ENCODE measurements around the gene GAPDHS.

DNA sequence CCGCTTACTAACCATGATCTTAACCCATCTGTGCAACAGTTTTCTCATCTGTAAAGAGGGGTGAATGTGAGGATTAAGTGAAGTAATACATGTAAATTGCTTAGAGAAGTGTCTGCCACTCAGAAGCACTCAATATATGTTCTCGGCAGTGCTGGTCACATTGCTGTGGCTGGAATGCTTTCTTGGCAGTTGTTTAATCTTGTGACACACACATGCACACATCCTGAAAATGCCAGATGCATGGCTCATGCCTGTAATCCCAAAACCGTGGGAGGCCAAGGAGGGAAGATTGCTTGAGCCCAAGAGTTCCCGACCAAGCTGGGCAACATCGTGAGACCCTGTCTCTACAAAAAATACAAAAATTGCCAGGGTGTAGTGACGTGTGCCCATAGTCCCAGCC is 14.9 kb upstream of the GAPDHS start:
- TF ChIP-seq, protein P1, sequence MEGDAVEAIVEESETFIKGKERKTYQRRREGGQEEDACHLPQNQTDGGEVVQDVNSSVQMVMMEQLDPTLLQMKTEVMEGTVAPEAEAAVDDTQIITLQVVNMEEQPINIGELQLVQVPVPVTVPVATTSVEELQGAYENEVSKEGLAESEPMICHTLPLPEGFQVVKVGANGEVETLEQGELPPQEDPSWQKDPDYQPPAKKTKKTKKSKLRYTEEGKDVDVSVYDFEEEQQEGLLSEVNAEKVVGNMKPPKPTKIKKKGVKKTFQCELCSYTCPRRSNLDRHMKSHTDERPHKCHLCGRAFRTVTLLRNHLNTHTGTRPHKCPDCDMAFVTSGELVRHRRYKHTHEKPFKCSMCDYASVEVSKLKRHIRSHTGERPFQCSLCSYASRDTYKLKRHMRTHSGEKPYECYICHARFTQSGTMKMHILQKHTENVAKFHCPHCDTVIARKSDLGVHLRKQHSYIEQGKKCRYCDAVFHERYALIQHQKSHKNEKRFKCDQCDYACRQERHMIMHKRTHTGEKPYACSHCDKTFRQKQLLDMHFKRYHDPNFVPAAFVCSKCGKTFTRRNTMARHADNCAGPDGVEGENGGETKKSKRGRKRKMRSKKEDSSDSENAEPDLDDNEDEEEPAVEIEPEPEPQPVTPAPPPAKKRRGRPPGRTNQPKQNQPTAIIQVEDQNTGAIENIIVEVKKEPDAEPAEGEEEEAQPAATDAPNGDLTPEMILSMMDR (IDR thresholded peaks at IDR 0.05; ENCODE audit: poor library complexity): no peak
- no peak for TF ChIP-seq EZH2 (IDR thresholded peaks at IDR 0.05; ENCODE audit: borderline replicate concordance)
- TF ChIP-seq EZH2phosphoT487 (IDR thresholded peaks at IDR 0.05; ENCODE audit: low read depth, severe bottlenecking, unreplicated experiment): no peak

Measured in hepatocyte (in vitro differentiated cells).